Activated naive CD8-positive, alpha-beta T cell (primary cell): ENCODE data around the gene AP4E1.
"Not testable (repeated sequence)": the region's sequence is repeated elsewhere in the genome, so short reads cannot be mapped to it uniquely, and the experiment has no call there.

Experiments
- H3K27ac Mint-ChIP-seq: one replicate; pipeline ENCODE4 v1.8.0; 2021; ENCODE audit warnings: mixed read lengths
- H3K27me3 Mint-ChIP-seq: one replicate; pipeline ENCODE4 v1.8.0; 2021; ENCODE audit warnings: mixed read lengths
- H3K36me3 Mint-ChIP-seq: one replicate; pipeline ENCODE4 v1.8.0; 2021; ENCODE audit warnings: mixed read lengths
- H3K4me1 Mint-ChIP-seq: one replicate; pipeline ENCODE4 v1.8.0; 2021; ENCODE audit warnings: low read depth, mixed read lengths
- H3K4me3 Mint-ChIP-seq: one replicate; pipeline ENCODE4 v1.8.0; 2021; ENCODE audit warnings: mild to moderate bottlenecking, mixed read lengths
- H3K9me3 Mint-ChIP-seq: one replicate; pipeline ENCODE4 v1.8.0; 2021; ENCODE audit warnings: low read depth, mixed read lengths

The AP4E1 gene

DNA sequence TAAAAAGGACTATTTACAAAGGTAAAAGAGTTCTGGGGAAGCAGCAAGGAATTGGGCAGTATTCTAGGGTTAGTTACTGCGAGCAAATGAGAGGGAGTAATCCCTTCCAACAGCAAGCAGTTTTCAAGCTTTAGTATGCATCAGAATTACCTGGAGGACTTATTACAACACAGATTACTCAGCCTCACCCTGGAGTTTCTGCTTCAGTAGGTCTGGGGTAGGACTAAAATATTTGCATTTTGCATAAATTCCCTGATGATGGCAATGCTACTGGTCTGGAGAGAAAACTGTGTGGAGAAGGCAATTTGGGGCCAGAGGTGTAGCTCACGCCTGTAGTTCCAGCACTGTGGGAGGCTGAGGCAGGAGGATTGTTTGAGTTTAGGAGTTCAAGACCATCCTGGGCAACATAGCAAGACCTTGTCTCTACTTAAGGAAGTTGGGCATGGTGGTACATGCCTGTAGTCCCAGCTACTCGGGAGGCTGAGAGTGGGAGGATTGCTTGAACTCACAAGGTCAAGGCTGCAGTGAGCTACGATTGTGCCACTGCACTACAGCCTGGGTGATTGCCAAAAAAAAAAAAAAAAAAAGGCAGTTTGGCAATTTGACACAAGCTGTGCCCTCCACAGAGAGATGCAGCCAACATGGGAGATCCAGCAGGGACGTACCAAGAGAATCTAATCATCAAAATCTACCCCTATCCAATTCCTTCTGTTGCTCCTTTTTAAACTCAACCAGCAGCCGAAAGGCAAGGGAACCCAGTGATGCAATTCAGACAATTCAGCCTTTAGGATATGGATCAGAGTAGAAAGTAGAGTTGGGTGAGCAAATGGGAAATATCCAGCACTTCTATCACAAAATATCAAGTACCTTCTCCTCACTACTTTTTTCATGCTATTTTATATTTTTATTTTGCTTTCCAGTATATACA, 27.1 kb upstream of the AP4E1 start:
- Mint-ChIP-seq H3K27me3 (no peaks in the 10 kb centered on the region), H3K4me1 (peaks cover 75% of the 10 kb centered on the region), H3K9me3 (no peaks in the 10 kb centered on the region), H3K36me3 (no peaks in the 10 kb centered on the region), H3K4me3 (peak overlapping the region; percentile 70), H3K27ac (peak overlapping the region; percentile 95)

DNA sequence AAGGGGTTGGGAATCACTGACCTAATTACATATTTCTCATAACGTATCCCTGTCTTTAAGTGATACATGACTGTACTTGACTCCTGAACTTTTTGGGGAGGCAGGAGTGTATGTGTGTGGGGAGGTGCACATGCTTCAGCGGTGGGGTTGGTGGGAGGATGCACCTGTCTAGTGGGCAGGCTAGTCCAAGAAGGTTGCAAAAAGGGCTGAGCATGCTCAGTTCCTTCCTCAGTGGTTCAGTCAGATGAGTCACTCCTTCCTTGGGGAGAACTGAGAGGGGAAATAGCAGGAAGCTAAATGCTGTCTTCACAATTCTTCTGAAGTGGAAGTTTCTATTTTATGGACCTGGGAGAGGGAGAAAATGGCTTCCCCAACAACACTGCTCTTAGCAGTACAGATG, 24.6 kb upstream of the AP4E1 start:
- Mint-ChIP-seq H3K4me1 (peaks cover 55% of the 10 kb centered on the region), H3K27me3 (no peaks in the 10 kb centered on the region), H3K36me3 (no peaks in the 10 kb centered on the region), H3K4me3 (no peak overlapping the region), H3K9me3 (no peaks in the 10 kb centered on the region), H3K27ac (peak overlapping the region; percentile 76)

DNA sequence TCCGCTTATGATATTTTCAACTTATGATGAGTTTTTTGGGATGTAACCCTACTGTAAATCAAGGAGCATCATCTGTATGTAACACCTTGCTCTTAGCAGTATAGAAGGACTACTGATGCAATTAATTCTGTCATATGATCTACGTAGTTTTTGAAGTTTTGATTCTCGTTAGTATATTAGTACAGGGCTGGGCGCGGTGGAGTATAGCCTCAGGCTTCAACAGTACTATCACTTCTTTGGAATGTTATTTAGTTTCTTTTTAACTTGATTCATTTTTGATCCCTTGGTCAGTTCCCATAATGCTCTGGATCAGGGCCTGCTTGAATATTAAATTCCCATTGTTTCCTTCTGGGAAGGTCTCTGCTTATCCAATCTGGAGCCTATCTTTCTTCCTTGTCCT, 23.9 kb upstream of the AP4E1 start:
- peaks cover 49% of the 10 kb centered on the region for H3K4me1 Mint-ChIP-seq
- no peaks in the 10 kb centered on the region for H3K27me3 Mint-ChIP-seq
- H3K9me3 Mint-ChIP-seq: no peaks in the 10 kb centered on the region
- peak overlapping the region; percentile 7 for H3K4me3 Mint-ChIP-seq
- H3K36me3 Mint-ChIP-seq: peaks cover 3% of the 10 kb centered on the region
- peak overlapping the region; percentile 76 for H3K27ac Mint-ChIP-seq

DNA sequence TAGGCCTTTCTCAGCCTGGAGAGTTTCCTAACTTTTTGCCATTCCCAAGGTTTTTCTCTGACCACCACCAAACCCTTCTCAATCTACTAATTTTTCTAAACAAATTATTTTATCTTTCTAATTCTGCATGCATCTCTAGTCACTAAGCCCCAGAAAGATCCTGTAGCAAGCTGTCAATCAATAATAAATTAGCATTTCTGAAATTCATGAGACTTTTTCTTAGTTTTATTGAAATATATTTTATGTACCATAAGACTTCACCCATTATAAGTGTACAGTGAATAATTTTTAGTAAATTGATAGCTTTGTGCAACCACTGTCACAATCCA, 22.4 kb upstream of the AP4E1 start:
- Mint-ChIP-seq H3K4me1 (peaks cover 38% of the 10 kb centered on the region), H3K27ac (peak overlapping the region; percentile 90), H3K9me3 (no peaks in the 10 kb centered on the region), H3K36me3 (peaks cover 8% of the 10 kb centered on the region), H3K27me3 (no peaks in the 10 kb centered on the region), H3K4me3 (no peak overlapping the region)

DNA sequence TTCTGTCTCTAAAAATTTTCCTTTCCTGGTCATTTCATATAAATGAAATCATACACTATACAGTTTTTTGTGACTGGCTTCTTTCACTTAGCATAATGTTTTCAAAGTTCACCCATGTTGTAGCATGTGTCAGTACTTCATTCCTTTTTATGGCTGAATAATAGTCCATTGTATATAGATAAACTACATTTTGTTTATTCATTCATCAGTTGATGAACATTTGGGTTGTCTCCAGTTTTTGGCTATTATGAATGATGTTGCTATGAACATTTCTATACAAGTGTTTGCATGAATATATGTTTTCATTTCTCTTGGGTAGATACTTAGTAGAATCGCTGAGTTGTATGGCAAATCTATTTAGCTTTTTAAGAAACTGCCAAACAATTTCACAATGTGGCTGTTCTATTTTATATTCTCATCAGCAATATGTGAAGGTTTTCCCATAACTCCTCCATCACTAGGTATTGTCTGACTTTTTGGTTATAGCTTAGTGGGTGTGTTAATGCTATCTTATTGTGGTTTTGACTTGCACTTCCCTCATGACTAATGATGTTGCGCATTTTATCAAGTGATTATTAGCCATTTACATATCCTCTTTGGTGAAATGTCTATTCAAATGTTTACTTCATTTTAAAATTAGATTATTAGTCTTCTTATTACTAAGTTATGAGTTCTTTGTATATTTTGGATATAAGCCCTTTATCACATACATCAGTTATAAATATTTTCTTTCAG, 21.7 kb upstream of the AP4E1 start:
- Mint-ChIP-seq H3K9me3 (no peaks in the 10 kb centered on the region), H3K4me1 (peaks cover 31% of the 10 kb centered on the region), H3K4me3 (no peak overlapping the region), H3K27ac (no peak overlapping the region), H3K36me3 (peaks cover 8% of the 10 kb centered on the region), H3K27me3 (no peaks in the 10 kb centered on the region)

DNA sequence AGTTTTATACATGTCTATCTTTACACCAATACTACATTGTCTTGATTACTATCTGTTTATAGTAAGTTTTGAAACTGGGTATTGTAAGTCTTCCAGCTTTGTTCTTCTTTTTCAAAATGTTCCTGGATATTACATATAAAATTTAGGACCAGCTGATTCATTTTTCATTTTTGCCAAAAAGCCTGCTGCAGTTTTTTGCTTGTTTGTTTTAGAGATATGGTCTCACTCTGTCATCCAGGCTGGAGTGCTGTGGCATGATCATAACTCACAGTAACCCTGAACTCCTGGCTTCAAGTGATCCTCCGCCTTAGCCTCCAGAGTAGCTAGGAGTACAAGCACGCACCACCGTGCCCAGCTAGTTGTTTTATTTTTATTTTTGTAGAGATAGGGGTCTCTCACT, 20.4 kb upstream of the AP4E1 start:
- no peak overlapping the region for H3K4me3 Mint-ChIP-seq
- H3K36me3 Mint-ChIP-seq: peaks cover 8% of the 10 kb centered on the region
- peaks cover under 1% of the 10 kb centered on the region for H3K9me3 Mint-ChIP-seq
- H3K4me1 Mint-ChIP-seq: peaks cover 26% of the 10 kb centered on the region
- no peak overlapping the region for H3K27ac Mint-ChIP-seq
- no peaks in the 10 kb centered on the region for H3K27me3 Mint-ChIP-seq

DNA sequence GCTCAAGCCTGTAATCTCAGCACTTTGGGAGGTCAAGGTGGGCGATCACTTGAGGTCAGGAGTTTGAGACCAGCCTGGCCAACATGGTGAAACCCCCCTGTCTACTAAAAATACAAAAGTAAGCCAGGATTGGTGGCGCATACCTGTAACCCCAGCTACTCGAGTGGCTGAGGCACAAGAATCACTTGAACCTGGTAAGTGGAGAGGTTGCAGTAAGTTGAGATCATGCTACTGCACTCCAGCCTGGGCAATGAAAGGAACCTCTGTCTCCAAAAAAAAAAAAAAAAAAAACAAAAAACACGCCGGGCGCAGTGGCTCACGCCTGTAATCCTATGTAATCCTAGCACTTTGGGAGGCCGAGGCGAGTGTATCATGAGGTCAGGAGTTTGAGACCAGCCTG, 18.9 kb upstream of the AP4E1 start:
- no peak overlapping the region for H3K4me3 Mint-ChIP-seq
- no peak overlapping the region for H3K27ac Mint-ChIP-seq
- no peaks in the 10 kb centered on the region for H3K27me3 Mint-ChIP-seq
- peaks cover 12% of the 10 kb centered on the region for H3K36me3 Mint-ChIP-seq
- H3K9me3 Mint-ChIP-seq: peaks cover 7% of the 10 kb centered on the region
- peaks cover 14% of the 10 kb centered on the region for H3K4me1 Mint-ChIP-seq

DNA sequence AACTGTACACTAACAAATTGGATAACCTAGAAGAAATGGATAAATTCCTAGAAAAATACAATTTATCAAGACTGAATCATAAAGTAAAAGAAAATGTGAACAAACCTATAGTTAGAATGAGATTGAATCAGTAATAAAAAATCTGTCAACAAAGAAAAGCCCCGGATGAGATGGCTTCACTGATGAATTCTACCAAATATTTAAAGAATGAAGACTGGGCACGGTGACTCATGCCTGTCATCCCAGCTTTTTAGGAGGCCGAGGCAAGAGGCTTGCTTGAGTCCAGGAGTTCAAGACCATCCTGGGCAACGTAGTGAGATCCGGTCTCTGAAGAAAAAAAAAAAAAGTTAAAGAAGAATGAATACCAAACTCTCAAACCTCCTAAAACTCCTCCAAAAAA, 17.7 kb upstream of the AP4E1 start:
- peaks cover 12% of the 10 kb centered on the region for H3K36me3 Mint-ChIP-seq
- H3K4me1 Mint-ChIP-seq: peaks cover 4% of the 10 kb centered on the region
- H3K4me3 Mint-ChIP-seq: no peak overlapping the region
- H3K27ac Mint-ChIP-seq: no peak overlapping the region
- no peaks in the 10 kb centered on the region for H3K27me3 Mint-ChIP-seq
- peaks cover 7% of the 10 kb centered on the region for H3K9me3 Mint-ChIP-seq

DNA sequence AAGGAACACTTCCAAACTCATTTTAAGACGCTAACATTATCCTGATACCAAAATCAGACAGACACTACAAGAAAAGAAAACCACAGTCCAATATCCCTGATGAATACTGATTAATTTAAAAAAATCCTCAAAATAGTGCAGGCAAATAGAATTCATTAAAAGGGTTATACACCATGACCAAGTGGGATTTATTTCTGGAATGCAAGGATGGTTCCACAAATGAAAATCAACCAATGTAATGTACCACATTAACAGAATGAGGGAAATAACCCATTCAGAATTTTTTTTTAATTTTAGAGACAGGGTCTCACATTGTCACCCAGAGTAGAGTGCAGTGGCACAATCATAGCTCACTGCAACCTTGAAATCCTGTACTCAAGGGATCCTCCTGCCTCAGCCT, 17.3 kb upstream of the AP4E1 start:
- no peaks in the 10 kb centered on the region for H3K27me3 Mint-ChIP-seq
- H3K4me3 Mint-ChIP-seq: no peak overlapping the region
- H3K4me1 Mint-ChIP-seq: no peaks in the 10 kb centered on the region
- H3K9me3 Mint-ChIP-seq: peaks cover 7% of the 10 kb centered on the region
- peaks cover 12% of the 10 kb centered on the region for H3K36me3 Mint-ChIP-seq
- H3K27ac Mint-ChIP-seq: no peak overlapping the region

DNA sequence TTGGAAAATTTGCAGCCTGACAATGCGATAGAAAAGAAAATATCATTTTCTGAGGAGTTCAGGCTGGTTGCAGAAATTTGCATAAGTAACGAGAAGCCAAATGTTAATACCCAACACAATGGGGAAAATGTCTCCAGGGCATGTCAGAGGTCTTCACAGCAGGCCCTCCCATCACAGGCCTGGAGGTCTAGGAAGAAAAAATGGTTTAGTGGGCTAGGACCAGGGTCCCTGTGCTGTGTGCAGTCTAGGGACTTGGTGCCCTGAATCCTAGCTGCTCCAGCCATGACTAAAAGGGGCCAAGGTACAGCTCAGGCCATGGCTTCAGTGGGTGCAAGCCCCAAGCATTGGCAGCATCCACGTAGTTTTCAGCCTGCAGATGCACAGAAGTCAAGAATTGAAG, 14.5 kb upstream of the AP4E1 start:
- no peaks in the 10 kb centered on the region for H3K4me1 Mint-ChIP-seq
- H3K4me3 Mint-ChIP-seq: no peak overlapping the region
- peaks cover 12% of the 10 kb centered on the region for H3K36me3 Mint-ChIP-seq
- H3K27me3 Mint-ChIP-seq: no peaks in the 10 kb centered on the region
- peaks cover 7% of the 10 kb centered on the region for H3K9me3 Mint-ChIP-seq
- H3K27ac Mint-ChIP-seq: no peak overlapping the region

DNA sequence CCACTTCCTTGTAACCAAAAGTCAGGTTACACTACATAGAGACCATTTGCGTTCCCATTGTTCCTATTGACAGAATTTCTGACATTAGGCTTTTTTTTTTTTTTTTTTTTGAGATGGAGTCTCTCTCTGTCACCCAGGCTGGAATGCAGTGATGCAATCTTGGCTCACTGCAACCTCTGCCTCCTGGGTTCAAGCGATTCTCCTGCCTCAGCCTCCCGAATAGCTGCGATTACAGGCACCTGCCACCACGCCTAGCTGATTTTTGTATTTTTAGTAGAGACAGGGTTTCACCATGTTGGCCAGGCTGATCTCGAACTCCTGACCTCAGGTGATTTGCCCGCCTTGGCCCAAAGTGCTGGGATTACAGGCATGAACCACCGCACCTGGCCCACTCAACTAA, 7.1 kb upstream of the AP4E1 start:
- H3K4me1 Mint-ChIP-seq, H3K36me3 Mint-ChIP-seq, H3K27me3 Mint-ChIP-seq, H3K27ac Mint-ChIP-seq, H3K4me3 Mint-ChIP-seq, H3K9me3 Mint-ChIP-seq: not testable (repeated sequence)

DNA sequence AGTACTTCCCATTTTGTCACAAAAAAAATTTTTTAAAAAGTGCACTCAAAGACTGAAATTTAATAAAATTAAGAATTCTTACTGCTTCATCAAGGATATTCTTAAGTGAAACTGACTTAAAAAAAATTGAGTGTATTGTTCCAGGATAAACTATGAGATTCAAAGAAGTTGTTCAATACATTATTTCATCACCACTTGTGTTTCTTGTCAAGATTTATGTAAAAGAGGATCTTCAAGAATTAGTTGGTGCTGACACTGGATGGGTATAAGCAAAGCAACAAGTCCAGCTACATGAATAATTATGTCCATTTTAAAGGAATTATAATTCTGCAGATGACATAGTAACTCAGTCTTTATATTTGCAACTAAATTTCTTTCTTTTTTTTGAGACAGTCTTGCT, 4.3 kb upstream of the AP4E1 start:
- H3K9me3 Mint-ChIP-seq: no peaks in the 10 kb centered on the region

DNA sequence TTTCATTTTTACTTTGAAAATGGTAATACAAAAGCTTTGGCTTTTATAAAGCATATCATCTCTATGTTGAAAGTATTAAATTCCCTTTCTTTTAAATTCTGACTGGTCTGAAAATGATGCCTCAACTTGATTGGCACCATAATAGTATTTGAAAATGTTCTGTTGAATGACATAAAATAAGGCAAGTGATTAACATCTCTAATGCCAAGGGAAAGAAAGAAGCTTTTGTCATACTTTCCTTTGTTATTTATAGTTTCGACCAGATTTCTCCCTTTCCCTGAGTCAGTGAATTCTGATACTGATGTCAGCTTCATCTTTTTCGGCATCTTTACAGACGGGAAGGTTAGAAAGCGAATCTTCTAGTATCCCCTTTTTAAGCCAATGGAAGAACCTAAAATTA, 3.4 kb upstream of the AP4E1 start:
- no peaks in the 10 kb centered on the region for H3K36me3 Mint-ChIP-seq
- no peak overlapping the region for H3K4me3 Mint-ChIP-seq
- no peaks in the 10 kb centered on the region for H3K9me3 Mint-ChIP-seq
- H3K4me1 Mint-ChIP-seq: peaks cover 17% of the 10 kb centered on the region
- no peak overlapping the region for H3K27ac Mint-ChIP-seq
- H3K27me3 Mint-ChIP-seq: no peaks in the 10 kb centered on the region

More for the DNA sequence above, 4.3 kb upstream of the AP4E1 start:
- no peaks in the 10 kb centered on the region for H3K36me3 Mint-ChIP-seq
- no peak overlapping the region for H3K4me3 Mint-ChIP-seq
- peaks cover 14% of the 10 kb centered on the region for H3K4me1 Mint-ChIP-seq
- H3K27ac Mint-ChIP-seq: no peak overlapping the region
- no peaks in the 10 kb centered on the region for H3K27me3 Mint-ChIP-seq

DNA sequence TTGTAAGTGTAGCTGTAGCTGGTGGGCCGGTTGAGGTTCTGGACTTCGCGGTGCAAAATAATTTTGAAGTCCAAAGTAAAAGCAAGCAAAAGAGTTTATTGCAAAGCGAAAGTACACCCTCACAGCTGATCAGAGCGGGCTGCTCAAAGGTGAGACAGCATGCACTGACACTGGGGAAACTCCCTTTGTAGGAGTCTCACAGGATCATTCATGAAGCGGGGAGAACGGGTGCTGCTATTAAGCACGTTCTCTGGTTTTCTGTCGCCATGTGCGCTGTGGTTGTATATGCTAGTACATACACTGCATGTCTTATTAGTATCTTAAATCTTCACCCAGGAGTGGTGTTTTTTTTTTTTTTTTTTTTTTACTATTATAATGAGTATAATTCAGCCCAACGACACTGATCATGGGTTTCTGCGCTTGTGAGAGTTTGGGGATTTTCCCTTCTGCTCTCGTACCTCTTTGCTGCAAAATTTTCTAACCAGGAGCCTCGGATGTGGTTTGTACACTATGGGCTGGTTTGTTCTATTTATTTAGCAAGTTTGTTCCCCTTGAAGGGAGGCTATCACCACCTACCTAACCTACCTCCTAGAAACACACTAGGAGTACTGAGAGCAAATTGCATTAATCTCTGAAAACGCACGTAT, 1.4 kb upstream of the AP4E1 start:
- Mint-ChIP-seq H3K4me3 (peak overlapping the region; percentile 96), H3K27me3 (no peaks in the 10 kb centered on the region), H3K9me3 (no peaks in the 10 kb centered on the region), H3K4me1 (peaks cover 26% of the 10 kb centered on the region), H3K36me3 (peaks cover 5% of the 10 kb centered on the region), H3K27ac (peak overlapping the region; percentile 97)

DNA sequence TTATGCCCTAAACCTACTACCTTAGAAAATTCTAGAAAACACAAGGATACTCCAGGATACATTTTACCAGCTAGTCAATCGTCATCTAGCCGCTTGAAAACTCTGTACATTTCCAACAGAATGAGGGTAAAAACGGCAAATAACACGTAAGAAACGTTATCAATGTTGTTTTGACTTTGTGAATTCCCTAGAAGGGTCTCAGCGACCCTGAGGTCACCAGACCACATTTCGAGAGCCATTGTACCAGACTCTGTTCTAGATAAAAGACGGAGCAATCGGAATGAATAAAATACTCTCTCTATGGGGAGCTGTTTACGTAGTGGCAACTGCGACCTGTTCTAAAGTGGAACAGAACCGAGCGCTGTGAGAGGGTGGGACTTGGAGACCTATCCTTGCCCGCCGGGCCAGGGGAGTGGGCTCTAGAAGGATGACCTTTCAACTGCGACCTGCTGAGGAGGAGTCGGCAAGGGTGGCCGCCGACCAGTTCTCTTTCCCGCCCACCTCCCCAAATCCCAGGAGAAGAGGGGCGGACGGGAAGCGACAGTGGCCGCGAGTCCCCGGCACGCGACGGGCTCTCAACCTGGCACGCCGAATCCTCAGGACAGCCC, 778 bp upstream of the AP4E1 start:
- Mint-ChIP-seq H3K27ac (peak overlapping the region; percentile 97), H3K4me1 (peaks cover 25% of the 10 kb centered on the region), H3K27me3 (no peaks in the 10 kb centered on the region), H3K9me3 (no peaks in the 10 kb centered on the region), H3K4me3 (peak overlapping the region; percentile 96), H3K36me3 (peaks cover 6% of the 10 kb centered on the region)
